ENCODE results near the gene GPC5.

The GPC5 gene

GRCh38 chr13:91493442-91493841 is 95.0 kb downstream of the GPC5 start:
- Histone ChIP-seq H2BK120ac (ENCODE audit: low read depth, low read length) (no peak overlapping the region), H2AFZ (ENCODE audit: low read depth, low read length) (no peak overlapping the region), H3K79me1 (replicated peaks; ENCODE audit: low read length, poor library complexity, severe bottlenecking) (no peaks in the 10 kb centered on the region), H3K9me3 (ENCODE audit: control insufficient read depth, low read length) (no peaks in the 10 kb centered on the region), H3K4me3 (ENCODE audit: insufficient read depth in 1 of 2, low read depth in 1 of 2, low read length in 2 of 2) (no peak overlapping the region), H3K23ac (ENCODE audit: low read length in 2 of 2) (no peak overlapping the region), H3K4me1 (ENCODE audit: control insufficient read depth, insufficient read depth, low read depth, low read length) (no peaks in the 10 kb centered on the region), H3K9ac (ENCODE audit: low read length) (no peak overlapping the region), H3K4ac (ENCODE audit: low read depth in 1 of 2, low read length in 2 of 2) (no peak overlapping the region), H4K8ac (ENCODE audit: low read length) (no peak overlapping the region), H2BK15ac (ENCODE audit: low read depth, poor library complexity, severe bottlenecking) (no peak overlapping the region), H3K27ac (ENCODE audit: low read length, poor library complexity, severe bottlenecking) (no peak overlapping the region), H3K4me2 (ENCODE audit: low read length, poor library complexity, severe bottlenecking) (no peak overlapping the region), H2AK5ac (ENCODE audit: low read length, severe bottlenecking) (no peak overlapping the region), H3K18ac (ENCODE audit: low read depth in 1 of 2, low read length in 2 of 2) (no peak overlapping the region), H4K91ac (ENCODE audit: low read length) (no peak overlapping the region), H3K14ac (ENCODE audit: low read length in 2 of 2) (no peak overlapping the region), H2BK12ac (ENCODE audit: low read length in 2 of 2) (no peak overlapping the region), H3K27me3 (ENCODE audit: control insufficient read depth in 1 of 2, insufficient read depth in 1 of 2, low read length in 2 of 2) (no peaks in the 10 kb centered on the region), H2BK5ac (ENCODE audit: low read depth, low read length, poor library complexity, severe bottlenecking) (no peak overlapping the region), H3K36me3 (ENCODE audit: control insufficient read depth in 1 of 2, insufficient read depth in 2 of 2, low read depth in 1 of 2, low read length in 2 of 2) (no peaks in the 10 kb centered on the region)
- 95% methylated on average over 4 of the region's 5 CpGs for WGBS
- no peak for DNase-seq

GRCh38 chr13:91498298-91498697 is 99.9 kb downstream of the GPC5 start:
- H2BK5ac ChIP-seq (ENCODE audit: low read depth, low read length, poor library complexity, severe bottlenecking): no peak overlapping the region
- no peak overlapping the region for H2AFZ ChIP-seq (ENCODE audit: low read depth, low read length)
- H3K9me3 ChIP-seq (ENCODE audit: control insufficient read depth, low read length): no peaks in the 10 kb centered on the region
- H2BK15ac ChIP-seq (ENCODE audit: low read depth, poor library complexity, severe bottlenecking): no peak overlapping the region
- H2BK120ac ChIP-seq (ENCODE audit: low read depth, low read length): no peak overlapping the region
- H3K4me1 ChIP-seq (ENCODE audit: control insufficient read depth, insufficient read depth, low read depth, low read length): no peaks in the 10 kb centered on the region
- H3K9ac ChIP-seq (ENCODE audit: low read length): no peak overlapping the region
- no peak overlapping the region for H3K27ac ChIP-seq (ENCODE audit: low read length, poor library complexity, severe bottlenecking)
- no peak for DNase-seq
- no peaks in the 10 kb centered on the region for H3K27me3 ChIP-seq (ENCODE audit: control insufficient read depth in 1 of 2, insufficient read depth in 1 of 2, low read length in 2 of 2)
- no peak overlapping the region for H3K4me2 ChIP-seq (ENCODE audit: low read length, poor library complexity, severe bottlenecking)
- H4K8ac ChIP-seq (ENCODE audit: low read length): no peak overlapping the region
- H3K18ac ChIP-seq (ENCODE audit: low read depth in 1 of 2, low read length in 2 of 2): no peak overlapping the region
- no peak overlapping the region for H3K4me3 ChIP-seq (ENCODE audit: insufficient read depth in 1 of 2, low read depth in 1 of 2, low read length in 2 of 2)
- H3K4ac ChIP-seq (ENCODE audit: low read depth in 1 of 2, low read length in 2 of 2): no peak overlapping the region
- H2AK5ac ChIP-seq (ENCODE audit: low read length, severe bottlenecking): no peak overlapping the region
- no peaks in the 10 kb centered on the region for H3K79me1 ChIP-seq (replicated peaks; ENCODE audit: low read length, poor library complexity, severe bottlenecking)
- H4K91ac ChIP-seq (ENCODE audit: low read length): no peak overlapping the region
- WGBS: 86% methylated on average over 5 of the region's 5 CpGs
- H3K14ac ChIP-seq (ENCODE audit: low read length in 2 of 2): no peak overlapping the region
- H2BK12ac ChIP-seq (ENCODE audit: low read length in 2 of 2): no peak overlapping the region
- no peaks in the 10 kb centered on the region for H3K36me3 ChIP-seq (ENCODE audit: control insufficient read depth in 1 of 2, insufficient read depth in 2 of 2, low read depth in 1 of 2, low read length in 2 of 2)
- H3K23ac ChIP-seq (ENCODE audit: low read length in 2 of 2): no peak overlapping the region

- Histone ChIP-seq H3K9me3 (ENCODE audit: control insufficient read depth, low read length) (no peaks in the 10 kb centered on the region), H3K18ac (ENCODE audit: low read depth in 1 of 2, low read length in 2 of 2) (no peak overlapping the region), H3K4me2 (ENCODE audit: low read length, poor library complexity, severe bottlenecking) (no peak overlapping the region), H3K27ac (ENCODE audit: low read length, poor library complexity, severe bottlenecking) (no peak overlapping the region), H3K23ac (ENCODE audit: low read length in 2 of 2) (no peak overlapping the region), H2BK120ac (ENCODE audit: low read depth, low read length) (no peak overlapping the region), H2BK15ac (ENCODE audit: low read depth, poor library complexity, severe bottlenecking) (no peak overlapping the region), H3K27me3 (ENCODE audit: control insufficient read depth in 1 of 2, insufficient read depth in 1 of 2, low read length in 2 of 2) (no peaks in the 10 kb centered on the region), H2AFZ (ENCODE audit: low read depth, low read length) (no peak overlapping the region), H4K91ac (ENCODE audit: low read length) (no peak overlapping the region), H3K9ac (ENCODE audit: low read length) (no peak overlapping the region), H3K4ac (ENCODE audit: low read depth in 1 of 2, low read length in 2 of 2) (no peak overlapping the region), H4K8ac (ENCODE audit: low read length) (no peak overlapping the region), H3K14ac (ENCODE audit: low read length in 2 of 2) (no peak overlapping the region), H3K4me3 (ENCODE audit: insufficient read depth in 1 of 2, low read depth in 1 of 2, low read length in 2 of 2) (no peak overlapping the region), H2AK5ac (ENCODE audit: low read length, severe bottlenecking) (no peak overlapping the region), H3K79me1 (replicated peaks; ENCODE audit: low read length, poor library complexity, severe bottlenecking) (no peaks in the 10 kb centered on the region), H3K36me3 (ENCODE audit: control insufficient read depth in 1 of 2, insufficient read depth in 2 of 2, low read depth in 1 of 2, low read length in 2 of 2) (no peaks in the 10 kb centered on the region), H2BK5ac (ENCODE audit: low read depth, low read length, poor library complexity, severe bottlenecking) (no peak overlapping the region), H2BK12ac (ENCODE audit: low read length in 2 of 2) (no peak overlapping the region), H3K4me1 (ENCODE audit: control insufficient read depth, insufficient read depth, low read depth, low read length) (no peaks in the 10 kb centered on the region)
- no peak for DNase-seq
- WGBS: no CpG with 5 or more reads among the region's 2 CpGs
Observed at GRCh38 chr13:91504216-91504615, 105.8 kb downstream of the GPC5 start.

- Histone ChIP-seq H2BK120ac (ENCODE audit: low read depth, low read length) (no peak overlapping the region), H3K4me1 (ENCODE audit: control insufficient read depth, insufficient read depth, low read depth, low read length) (no peaks in the 10 kb centered on the region), H4K91ac (ENCODE audit: low read length) (no peak overlapping the region), H3K4ac (ENCODE audit: low read depth in 1 of 2, low read length in 2 of 2) (no peak overlapping the region), H2BK5ac (ENCODE audit: low read depth, low read length, poor library complexity, severe bottlenecking) (no peak overlapping the region), H3K9me3 (ENCODE audit: control insufficient read depth, low read length) (no peaks in the 10 kb centered on the region), H3K9ac (ENCODE audit: low read length) (no peak overlapping the region), H3K4me3 (ENCODE audit: insufficient read depth in 1 of 2, low read depth in 1 of 2, low read length in 2 of 2) (no peak overlapping the region), H4K8ac (ENCODE audit: low read length) (no peak overlapping the region), H2BK12ac (ENCODE audit: low read length in 2 of 2) (no peak overlapping the region), H3K4me2 (ENCODE audit: low read length, poor library complexity, severe bottlenecking) (no peak overlapping the region), H2AFZ (ENCODE audit: low read depth, low read length) (no peak overlapping the region), H3K36me3 (ENCODE audit: control insufficient read depth in 1 of 2, insufficient read depth in 2 of 2, low read depth in 1 of 2, low read length in 2 of 2) (no peaks in the 10 kb centered on the region), H3K27ac (ENCODE audit: low read length, poor library complexity, severe bottlenecking) (no peak overlapping the region), H3K23ac (ENCODE audit: low read length in 2 of 2) (no peak overlapping the region), H3K79me1 (replicated peaks; ENCODE audit: low read length, poor library complexity, severe bottlenecking) (no peaks in the 10 kb centered on the region), H3K27me3 (ENCODE audit: control insufficient read depth in 1 of 2, insufficient read depth in 1 of 2, low read length in 2 of 2) (no peaks in the 10 kb centered on the region), H3K14ac (ENCODE audit: low read length in 2 of 2) (no peak overlapping the region), H2BK15ac (ENCODE audit: low read depth, poor library complexity, severe bottlenecking) (no peak overlapping the region), H2AK5ac (ENCODE audit: low read length, severe bottlenecking) (no peak overlapping the region), H3K18ac (ENCODE audit: low read depth in 1 of 2, low read length in 2 of 2) (no peak overlapping the region)
- no peak for DNase-seq
Observed at GRCh38 chr13:91506759-91507158, 108.3 kb downstream of the GPC5 start.
